Measurements from ENCODE around the gene GALNT16. TPM values are rescaled to one million over a fixed set of nuclear protein-coding genes. Genes with fewer than 3 reads are reported as not detected.

GALNT16 gene
- total RNA-seq, 1 donor from 2014 or later, result 124 TPM

DNA sequence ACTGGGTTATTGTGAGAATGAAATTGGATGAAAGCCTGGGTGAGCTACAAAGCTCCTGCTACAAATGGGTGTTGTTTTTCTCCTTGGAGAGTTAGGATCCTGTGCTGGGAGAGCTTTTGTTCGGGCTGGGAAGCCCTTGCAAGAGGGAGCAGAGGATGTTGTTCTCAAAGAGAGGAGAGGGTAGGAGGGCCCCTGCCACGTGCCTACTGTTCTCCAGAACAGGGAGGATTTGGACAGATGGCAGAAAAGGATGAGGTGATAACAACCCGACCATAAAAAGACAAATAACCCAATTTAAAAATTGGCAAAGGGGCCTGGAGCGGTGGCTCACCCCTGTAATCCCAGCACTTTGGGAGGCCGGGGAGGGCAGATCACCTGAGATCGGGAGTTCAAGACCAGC, 68.8 kb downstream of the GALNT16 start:
- H3K9me3 Mint-ChIP-seq (ENCODE audit: unreplicated experiment), result peaks cover 13% of the 10 kb centered on the region
- H3K27ac Mint-ChIP-seq (ENCODE audit: unreplicated experiment), result no peak overlapping the region
- peaks cover 18% of the 10 kb centered on the region for H3K36me3 Mint-ChIP-seq (ENCODE audit: unreplicated experiment)
- no peak overlapping the region for H3K4me3 Mint-ChIP-seq (ENCODE audit: unreplicated experiment)
- peaks cover 9% of the 10 kb centered on the region for H3K27me3 Mint-ChIP-seq (ENCODE audit: unreplicated experiment)
- peaks cover under 1% of the 10 kb centered on the region for H3K4me1 Mint-ChIP-seq (ENCODE audit: low read depth, unreplicated experiment)
- TF ChIP-seq, protein P1, sequence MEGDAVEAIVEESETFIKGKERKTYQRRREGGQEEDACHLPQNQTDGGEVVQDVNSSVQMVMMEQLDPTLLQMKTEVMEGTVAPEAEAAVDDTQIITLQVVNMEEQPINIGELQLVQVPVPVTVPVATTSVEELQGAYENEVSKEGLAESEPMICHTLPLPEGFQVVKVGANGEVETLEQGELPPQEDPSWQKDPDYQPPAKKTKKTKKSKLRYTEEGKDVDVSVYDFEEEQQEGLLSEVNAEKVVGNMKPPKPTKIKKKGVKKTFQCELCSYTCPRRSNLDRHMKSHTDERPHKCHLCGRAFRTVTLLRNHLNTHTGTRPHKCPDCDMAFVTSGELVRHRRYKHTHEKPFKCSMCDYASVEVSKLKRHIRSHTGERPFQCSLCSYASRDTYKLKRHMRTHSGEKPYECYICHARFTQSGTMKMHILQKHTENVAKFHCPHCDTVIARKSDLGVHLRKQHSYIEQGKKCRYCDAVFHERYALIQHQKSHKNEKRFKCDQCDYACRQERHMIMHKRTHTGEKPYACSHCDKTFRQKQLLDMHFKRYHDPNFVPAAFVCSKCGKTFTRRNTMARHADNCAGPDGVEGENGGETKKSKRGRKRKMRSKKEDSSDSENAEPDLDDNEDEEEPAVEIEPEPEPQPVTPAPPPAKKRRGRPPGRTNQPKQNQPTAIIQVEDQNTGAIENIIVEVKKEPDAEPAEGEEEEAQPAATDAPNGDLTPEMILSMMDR (IDR thresholded peaks at IDR 0.05; ENCODE audit: partially characterized antibody, unreplicated experiment), result no peak
- DNase-seq, result no peak

DNA sequence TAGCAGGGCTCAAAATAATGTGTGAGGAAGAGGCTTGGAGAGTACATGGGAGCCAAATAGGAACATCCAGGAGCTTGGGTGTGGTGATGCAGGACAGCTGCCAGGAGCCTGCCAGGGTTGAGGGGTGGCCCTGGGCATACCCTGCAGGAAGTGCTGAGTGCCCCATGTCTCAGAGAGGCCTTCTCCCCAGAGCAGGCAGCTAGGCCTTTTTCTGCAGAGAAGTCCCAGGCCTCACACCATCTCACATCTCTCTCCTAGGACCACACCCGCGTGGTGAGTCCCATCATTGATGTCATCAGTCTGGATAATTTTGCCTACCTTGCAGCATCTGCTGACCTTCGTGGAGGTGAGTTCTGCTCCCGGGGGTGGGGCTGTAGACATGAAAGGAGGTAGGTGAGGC, 71.2 kb downstream of the GALNT16 start:
- Mint-ChIP-seq H3K4me1 (ENCODE audit: low read depth, unreplicated experiment) (peaks cover under 1% of the 10 kb centered on the region), H3K27ac (ENCODE audit: unreplicated experiment) (no peak overlapping the region), H3K9me3 (ENCODE audit: unreplicated experiment) (peaks cover 12% of the 10 kb centered on the region), H3K36me3 (ENCODE audit: unreplicated experiment) (peaks cover 16% of the 10 kb centered on the region), H3K27me3 (ENCODE audit: unreplicated experiment) (peaks cover 8% of the 10 kb centered on the region), H3K4me3 (ENCODE audit: unreplicated experiment) (no peak overlapping the region)
- TF ChIP-seq, protein P1 (IDR thresholded peaks at IDR 0.05; ENCODE audit: partially characterized antibody, unreplicated experiment), result no peak
- no peak for DNase-seq

DNA sequence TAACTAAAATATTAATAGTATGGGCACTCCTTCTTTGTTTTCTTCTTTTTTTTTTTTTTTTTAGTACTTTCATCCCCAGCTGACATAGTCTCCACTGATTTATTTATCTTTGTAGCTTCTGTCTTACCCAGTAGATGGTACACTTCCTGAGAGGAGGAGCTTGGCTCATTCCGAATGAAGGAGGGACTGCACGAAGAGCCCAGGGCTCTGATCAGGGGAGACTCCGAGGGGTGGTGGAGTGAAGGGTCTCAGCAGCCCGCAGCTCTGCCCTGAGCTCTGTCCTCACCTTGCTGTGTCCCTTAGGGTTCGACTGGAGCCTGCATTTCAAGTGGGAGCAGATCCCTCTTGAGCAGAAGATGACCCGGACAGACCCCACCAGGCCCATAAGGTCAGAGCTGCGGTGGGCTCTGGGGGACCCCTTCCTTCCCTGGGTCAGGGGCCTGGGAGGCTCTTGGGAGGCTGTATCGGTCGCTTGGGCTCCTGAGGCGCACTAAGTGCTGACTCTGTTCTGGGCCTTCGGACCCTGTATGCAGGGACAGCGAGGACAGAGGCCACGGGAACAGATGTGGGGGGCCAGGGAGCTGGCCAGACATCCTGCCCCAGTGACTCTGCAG, 72.9 kb downstream of the GALNT16 start:
- DNase-seq, result no peak
- TF ChIP-seq, protein P1 (IDR thresholded peaks at IDR 0.05; ENCODE audit: partially characterized antibody, unreplicated experiment), result no peak
- H3K4me1 Mint-ChIP-seq (ENCODE audit: low read depth, unreplicated experiment), result peaks cover 4% of the 10 kb centered on the region

DNA sequence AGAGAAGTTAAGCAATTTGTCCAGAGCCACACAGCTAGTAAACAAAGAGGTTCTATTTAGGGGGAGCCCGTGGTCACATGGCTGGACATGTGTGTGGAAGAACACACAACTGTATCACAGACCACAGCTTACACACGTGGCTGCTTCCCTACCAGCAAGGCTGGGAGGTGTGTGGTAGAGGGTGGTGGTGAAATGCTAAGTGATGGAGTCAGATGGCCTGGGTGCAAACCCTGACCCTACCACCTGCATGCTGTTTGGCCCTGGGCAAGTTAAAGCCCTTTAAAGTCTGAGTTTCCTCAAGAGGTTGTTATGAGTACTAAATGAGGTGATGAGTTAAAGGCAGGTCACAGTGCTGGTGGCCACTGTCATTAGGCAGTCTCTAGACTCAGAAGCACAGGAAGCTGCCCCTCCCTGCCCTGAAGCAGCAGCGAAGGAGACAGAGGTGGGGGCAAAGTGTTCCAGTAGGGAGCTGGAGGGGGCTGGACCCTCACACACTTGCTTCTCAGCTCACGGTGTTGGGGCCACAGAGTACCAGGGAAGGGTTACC, 73.9 kb downstream of the GALNT16 start:
- H3K9me3 Mint-ChIP-seq (ENCODE audit: unreplicated experiment), result peaks cover 9% of the 10 kb centered on the region
- peak overlapping the region; percentile 70 for H3K27ac Mint-ChIP-seq (ENCODE audit: unreplicated experiment)
- no peak overlapping the region for H3K4me3 Mint-ChIP-seq (ENCODE audit: unreplicated experiment)
- DNase-seq, result no peak
- TF ChIP-seq, protein P1 (IDR thresholded peaks at IDR 0.05; ENCODE audit: partially characterized antibody, unreplicated experiment), result no peak
- H3K27me3 Mint-ChIP-seq (ENCODE audit: unreplicated experiment), result peaks cover 9% of the 10 kb centered on the region
- H3K4me1 Mint-ChIP-seq (ENCODE audit: low read depth, unreplicated experiment), result peaks cover 4% of the 10 kb centered on the region
- peaks cover 11% of the 10 kb centered on the region for H3K36me3 Mint-ChIP-seq (ENCODE audit: unreplicated experiment)

More for the DNA sequence above, 72.9 kb downstream of the GALNT16 start:
- Mint-ChIP-seq H3K4me3 (ENCODE audit: unreplicated experiment) (no peak overlapping the region), H3K27ac (ENCODE audit: unreplicated experiment) (no peak overlapping the region), H3K36me3 (ENCODE audit: unreplicated experiment) (peaks cover 15% of the 10 kb centered on the region), H3K9me3 (ENCODE audit: unreplicated experiment) (peaks cover 10% of the 10 kb centered on the region), H3K27me3 (ENCODE audit: unreplicated experiment) (peaks cover 9% of the 10 kb centered on the region)

DNA sequence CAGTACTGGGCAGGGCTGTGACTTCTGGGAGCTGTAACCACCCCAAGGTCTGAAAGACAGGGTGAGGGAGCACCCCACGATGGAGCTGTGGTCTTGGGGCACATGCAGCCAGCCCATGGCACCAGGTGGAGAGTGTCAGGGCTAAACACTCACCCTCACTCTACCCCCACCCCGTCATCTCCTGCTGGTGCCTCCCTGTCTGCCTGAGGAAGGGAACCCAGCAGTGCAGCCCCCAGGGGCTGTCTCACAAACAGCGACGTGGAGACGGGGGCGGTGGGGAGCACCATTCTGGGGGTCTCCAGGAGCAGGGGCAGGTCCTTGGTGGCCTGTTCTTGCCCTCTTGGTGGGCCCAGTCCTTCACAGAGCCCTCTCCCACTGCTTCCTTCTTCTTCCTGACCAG, 74.6 kb downstream of the GALNT16 start:
- Mint-ChIP-seq H3K27me3 (ENCODE audit: unreplicated experiment) (peaks cover 10% of the 10 kb centered on the region), H3K36me3 (ENCODE audit: unreplicated experiment) (peaks cover 11% of the 10 kb centered on the region), H3K4me1 (ENCODE audit: low read depth, unreplicated experiment) (peaks cover 7% of the 10 kb centered on the region), H3K4me3 (ENCODE audit: unreplicated experiment) (no peak overlapping the region), H3K27ac (ENCODE audit: unreplicated experiment) (peak overlapping the region; percentile 70), H3K9me3 (ENCODE audit: unreplicated experiment) (peaks cover 9% of the 10 kb centered on the region)
- TF ChIP-seq, protein P1 (IDR thresholded peaks at IDR 0.05; ENCODE audit: partially characterized antibody, unreplicated experiment), result no peak
- DNase-seq, result no peak

All from glutamatergic neuron (in vitro differentiated cells).